ENCODE results near the gene GABPB1.
A peak's percentile ranks its signal among the peaks of the same experiment; 100 is the strongest.

GABPB1 gene

GRCh38 chr15:50344006-50344464 is 11.0 kb downstream of the GABPB1 start:
- DNase-seq (ENCODE audit: low spot score) = no peak

GRCh38 chr15:50341616-50342136 is 13.3 kb downstream of the GABPB1 start:
- DNase-seq (ENCODE audit: low spot score) = no peak

DNA sequence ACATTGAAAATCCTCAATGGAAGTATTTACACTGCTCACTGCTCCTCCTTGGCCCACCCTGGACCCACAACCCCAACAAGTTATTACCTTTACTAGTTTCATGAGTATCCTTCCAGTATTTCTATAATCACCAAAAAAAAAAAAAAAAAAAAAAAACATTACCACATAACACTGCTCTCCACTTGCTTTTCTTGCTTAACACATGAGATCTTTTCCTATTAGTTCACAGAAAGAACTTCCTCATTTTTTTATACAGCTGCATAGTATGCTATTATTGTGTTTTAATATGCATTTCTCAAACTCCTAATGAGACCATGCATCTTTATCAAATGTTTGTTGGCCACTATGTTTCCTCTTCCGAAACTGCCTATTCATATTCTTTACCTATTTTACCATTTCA is 14.6 kb downstream of the GABPB1 start:
- DNase-seq (ENCODE audit: low spot score) = no peak

DNA sequence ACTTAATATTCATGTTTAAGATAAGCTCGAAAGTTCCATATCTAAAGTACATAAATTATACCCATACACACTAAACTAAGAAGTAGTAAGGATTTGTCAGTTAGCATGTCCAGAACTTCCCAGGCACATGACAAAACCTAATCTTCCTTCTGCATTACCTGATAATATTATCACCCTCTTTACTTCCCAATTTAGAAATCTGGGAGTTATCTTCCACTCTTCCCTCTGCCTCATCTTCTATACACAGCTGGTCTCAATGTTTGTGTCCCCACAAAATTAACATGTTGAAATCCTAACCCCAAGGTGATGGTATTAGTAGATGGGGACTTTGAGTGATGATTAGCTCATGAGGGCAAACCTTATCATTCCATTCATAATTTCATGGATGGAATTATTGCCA is 15.3 kb downstream of the GABPB1 start:
- DNase-seq (ENCODE audit: low spot score) = no peak

DNA sequence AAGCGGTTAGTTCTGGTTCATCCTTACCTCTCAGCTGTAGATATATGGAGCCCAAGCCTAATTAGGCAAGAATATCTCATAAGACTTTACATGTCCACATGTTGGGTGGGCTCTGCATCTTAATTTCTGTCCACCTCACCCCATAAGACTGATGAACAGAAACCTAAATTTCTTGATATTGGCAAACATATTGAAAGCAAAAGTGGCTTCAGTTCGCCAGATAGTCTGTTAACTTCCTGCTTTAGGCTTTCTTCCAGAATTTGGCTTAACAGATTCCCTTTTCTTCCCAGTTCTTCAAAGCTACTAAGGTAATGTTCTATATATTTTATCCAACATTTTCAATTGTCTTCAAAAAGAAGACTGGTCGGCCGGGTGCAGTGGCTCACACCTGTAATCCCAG is 19.7 kb downstream of the GABPB1 start:
- no peak for DNase-seq (ENCODE audit: low spot score)

DNA sequence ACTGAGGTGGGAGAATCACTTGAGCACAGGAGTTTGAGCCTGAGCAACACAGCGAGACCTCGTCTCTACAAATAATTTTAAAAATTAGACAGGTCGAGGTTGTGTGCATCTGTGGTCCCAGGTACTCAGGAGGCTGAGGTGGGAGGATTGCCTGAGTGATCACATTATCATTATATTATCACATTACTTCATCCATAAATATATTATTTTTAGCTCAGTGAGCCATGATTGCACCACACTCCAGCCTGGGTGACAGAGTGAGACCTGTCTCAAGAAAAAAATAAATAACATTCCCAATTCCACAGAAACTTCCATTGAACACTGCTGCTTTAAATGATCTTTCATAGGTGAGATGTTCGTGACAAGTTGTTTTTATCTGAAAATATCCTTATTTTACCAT is 21.8 kb downstream of the GABPB1 start:
- no peak for DNase-seq (ENCODE audit: low spot score)

GRCh38 chr15:50330921-50331320 is 24.1 kb downstream of the GABPB1 start:
- no peak for DNase-seq (ENCODE audit: low spot score)

DNA sequence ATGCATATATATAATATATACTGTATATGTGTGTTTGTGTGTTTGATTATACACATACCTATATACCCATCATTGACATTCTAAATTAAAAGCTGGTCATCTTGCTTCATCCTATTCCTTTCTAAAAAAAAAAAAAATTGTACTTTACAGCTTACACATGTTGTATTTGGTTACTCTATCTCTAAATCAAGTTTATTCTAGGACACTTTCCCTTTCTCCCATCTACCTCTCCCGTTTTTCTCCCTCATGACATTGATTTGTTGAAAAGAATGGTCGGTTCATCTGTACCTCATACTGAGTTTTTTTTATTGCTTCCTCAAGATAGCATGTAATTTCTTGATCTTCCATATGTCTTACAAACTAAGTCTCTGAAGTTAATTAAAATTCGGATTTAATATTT is 26.9 kb downstream of the GABPB1 start:
- no peak for DNase-seq (ENCODE audit: low spot score)

DNA sequence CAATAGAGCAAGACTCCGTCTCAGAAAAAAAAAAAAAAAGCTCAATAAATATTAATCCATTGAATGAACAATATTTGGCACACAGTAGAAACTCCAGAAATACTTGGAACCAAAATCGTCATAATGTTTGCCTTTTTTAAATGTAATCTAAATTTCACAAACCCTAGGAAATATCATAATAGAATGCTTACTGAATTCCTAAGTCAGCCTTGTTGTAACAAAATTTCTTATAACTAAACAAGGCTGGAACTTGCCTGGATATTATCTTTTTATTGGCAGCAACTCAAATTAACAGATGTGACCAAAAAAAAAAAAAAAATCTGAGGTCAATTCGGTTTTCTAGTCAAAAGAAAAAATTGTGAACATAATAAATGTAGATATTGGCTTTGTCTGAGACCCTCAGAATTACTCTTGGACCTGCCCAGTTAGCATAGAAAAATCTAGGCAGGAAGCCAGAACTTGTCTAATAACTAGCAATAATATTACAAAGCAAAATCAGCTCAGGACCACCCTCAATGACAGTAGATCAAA is 33.3 kb downstream of the GABPB1 start:
- DNase-seq (ENCODE audit: low spot score) = no peak

DNA sequence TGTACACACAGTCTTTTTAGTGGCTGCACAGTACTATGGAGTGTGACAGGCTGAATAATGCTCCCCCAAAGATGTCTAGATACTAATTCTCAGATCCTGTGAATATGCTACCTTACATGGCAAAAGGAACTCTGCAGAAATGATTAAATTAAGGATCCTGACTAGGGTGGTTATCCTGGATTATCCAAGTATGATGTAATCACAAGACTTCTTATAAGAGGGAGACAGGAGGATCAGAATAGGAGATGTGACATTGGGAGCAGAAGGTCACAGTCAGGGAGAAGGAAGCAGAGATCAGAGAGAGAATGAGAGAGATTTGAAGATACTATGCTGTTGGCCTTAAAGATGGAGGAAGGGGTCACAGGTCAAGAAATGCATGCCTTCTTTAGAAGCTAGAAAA is 34.5 kb downstream of the GABPB1 start:
- no peak for DNase-seq (ENCODE audit: low spot score)

- DNase-seq (ENCODE audit: low spot score) = no peak
Observed at GRCh38 chr15:50318697-50319096, 36.3 kb downstream of the GABPB1 start.

DNA sequence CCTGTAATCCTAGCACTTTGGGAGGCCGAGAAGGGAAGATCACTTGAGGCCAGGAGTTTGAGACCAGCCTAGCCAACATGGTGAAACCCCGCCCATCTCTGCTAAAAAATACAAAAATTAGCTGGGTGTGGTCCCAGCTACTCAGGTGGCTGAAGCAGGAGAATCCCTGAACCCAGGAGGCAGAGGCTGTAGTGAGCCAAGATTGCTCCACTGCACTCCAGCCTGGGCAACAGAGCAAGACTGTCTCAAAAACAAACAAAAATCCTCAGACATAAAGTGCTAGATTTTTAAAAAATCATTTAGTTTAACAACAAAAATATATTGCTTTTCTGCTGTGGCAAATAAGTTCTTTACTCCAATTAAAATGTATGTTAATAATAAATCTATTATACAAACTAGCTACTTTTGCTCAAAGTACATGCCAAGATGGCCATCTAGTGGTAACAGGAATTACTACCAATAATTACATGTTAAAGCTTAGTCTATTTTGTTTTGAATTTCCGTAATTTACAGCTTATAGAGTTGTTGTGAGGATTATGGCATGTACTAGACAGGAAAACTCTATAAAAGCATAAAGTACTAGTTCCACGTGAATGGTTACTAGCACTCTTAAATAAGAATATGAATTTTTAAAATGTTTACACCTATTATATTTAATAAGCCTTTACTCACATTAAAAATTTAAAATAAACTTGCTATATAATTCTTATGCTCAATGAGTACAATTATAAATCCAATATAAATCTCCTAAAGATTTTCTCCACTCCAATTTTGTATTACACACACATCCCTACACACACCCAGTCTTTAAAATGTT is 39.0 kb downstream of the GABPB1 start:
- DNase-seq (ENCODE audit: low spot score) = peak; percentile 62

GRCh38 chr15:50312636-50313035 is 42.4 kb downstream of the GABPB1 start:
- no peak for DNase-seq (ENCODE audit: low spot score)

- no peak for DNase-seq (ENCODE audit: low spot score)
Observed at GRCh38 chr15:50307799-50308198, 47.2 kb downstream of the GABPB1 start.

DNA sequence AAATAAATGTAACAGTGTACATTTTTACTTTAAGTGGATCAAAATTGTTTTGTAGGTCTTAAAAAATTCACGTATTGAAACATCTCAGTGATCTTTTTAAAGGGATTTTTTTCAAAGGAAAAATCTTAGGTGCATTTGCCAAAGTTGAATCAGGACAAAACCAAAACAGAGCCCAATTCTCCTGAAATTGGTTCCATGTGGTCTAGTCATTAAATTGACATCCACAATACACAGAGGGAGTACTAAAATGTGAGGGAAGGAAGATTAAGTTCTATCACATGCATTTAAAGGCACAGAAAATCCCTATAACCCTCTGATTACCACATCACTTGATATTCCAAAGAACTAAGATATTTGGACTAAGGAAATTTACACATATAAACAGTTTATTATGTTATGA is 50.2 kb downstream of the GABPB1 start:
- DNase-seq (ENCODE audit: low spot score) = no peak

DNA sequence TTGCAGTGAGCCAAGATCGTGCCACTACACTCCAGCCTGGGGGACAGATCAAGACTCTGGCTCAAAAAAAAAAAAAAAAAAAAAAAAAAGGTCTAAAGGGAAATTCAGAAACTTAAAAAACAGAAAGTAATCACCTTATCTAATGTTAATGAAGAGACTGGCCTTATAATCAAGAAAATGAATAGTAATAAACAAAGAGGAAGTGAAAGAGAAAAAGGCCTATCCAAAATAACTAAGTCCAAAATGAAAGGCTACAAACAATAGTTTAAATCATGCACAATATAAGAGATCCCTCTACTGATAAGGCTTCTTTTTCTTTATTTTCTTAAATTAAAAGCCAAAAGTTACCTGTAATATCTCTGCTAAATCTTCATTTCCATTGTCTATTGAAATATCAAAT is 52.4 kb downstream of the GABPB1 start:
- DNase-seq (ENCODE audit: low spot score) = no peak

DNA sequence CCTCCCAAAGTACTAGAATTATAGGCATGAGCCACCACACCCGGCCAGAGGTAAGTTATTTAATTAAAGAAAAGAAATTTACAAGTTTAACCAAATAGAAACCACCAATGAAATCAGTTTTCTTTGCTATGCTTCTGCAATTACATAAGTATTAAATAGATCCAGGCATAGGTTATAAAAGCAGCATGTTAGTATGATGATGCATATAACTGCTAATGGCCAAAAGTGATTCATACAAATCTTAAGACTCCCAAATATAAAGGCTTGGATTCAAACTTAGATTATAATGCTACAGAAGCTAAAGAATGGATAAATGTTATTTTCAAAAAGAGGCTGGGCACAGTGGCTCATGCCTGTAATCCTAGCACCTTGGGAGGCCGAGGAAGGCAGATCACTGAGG is 56.7 kb downstream of the GABPB1 start:
- DNase-seq (ENCODE audit: low spot score) = no peak

DNA sequence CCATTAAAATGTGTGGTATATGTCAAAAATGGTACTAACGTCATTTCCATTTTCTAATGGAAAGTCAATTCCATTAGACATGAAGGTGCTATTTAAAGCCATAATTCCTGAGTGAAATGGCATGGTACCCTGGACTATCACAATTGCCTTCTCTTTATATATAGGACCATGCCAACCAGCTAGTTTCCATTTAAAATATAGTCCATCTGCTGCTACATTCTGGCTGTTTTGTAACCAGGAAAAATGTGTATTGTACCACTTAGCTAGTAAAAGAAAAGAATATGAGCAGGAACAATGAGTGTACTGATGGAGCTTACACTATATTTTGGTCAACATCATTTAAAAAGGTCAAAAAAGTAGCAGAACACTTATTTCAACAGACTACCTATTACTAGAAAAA is 59.0 kb downstream of the GABPB1 start:
- DNase-seq (ENCODE audit: low spot score) = no peak

- DNase-seq (ENCODE audit: low spot score) = no peak
Observed at GRCh38 chr15:50289749-50290148, 65.2 kb downstream of the GABPB1 start.

DNA sequence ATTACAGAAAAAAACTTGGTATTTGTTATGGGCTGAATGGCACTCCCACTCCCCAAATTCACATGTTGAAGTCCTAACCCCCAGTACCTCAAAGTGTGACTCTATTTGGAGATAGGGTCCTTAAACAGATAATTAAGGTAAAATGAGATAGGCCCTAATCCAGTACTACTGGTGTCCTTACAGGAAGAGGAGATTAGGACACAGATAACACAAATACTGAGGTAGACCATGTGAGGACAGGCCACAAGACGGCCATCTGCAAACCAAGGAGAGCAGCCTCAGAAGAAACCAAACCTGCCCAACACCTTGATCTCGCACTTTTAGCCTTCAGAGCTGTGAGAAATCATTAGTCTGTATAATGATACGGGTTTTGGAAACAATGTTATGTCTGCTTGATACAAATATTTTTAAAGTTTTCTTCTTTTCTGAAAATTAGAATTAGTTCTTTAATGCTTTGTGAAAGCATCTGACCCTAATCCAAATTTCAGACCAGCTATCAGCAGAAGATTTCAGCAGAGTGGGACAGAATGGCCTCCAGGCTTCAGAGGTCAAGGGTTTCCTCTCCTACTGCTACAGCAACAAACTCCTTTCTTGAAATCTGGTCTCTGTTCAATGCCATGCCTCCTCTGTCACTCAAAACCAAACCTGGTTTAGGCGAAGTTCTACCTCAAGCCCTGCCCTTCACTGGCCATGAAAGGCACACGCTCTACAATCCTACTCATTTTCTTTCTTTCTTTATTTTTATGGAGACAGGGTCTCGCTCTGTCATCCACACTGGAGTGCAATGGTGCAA is 67.5 kb downstream of the GABPB1 start:
- DNase-seq (ENCODE audit: low spot score) = no peak

- no peak for DNase-seq (ENCODE audit: low spot score)
Observed at GRCh38 chr15:50281427-50281826, 73.6 kb downstream of the GABPB1 start.

DNA sequence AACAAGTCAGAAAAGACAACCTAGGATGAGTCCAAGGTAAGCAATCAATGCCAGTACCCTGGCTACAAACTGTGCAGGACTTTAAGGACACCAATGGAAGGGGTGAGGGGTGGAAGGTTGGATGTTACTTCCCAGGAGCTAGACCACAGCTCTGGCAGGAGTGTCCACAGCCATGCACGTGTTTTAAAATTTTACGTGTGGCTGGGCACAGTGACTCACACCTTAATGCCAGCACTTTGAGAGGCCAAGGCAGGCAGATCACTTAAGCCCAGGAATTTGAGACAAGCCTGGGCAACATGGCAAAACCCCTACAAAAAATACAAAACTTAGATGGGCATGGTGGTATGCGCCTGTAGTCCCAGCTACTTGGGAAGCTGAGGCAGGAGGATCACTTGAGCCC is 74.7 kb downstream of the GABPB1 start:
- no peak for DNase-seq (ENCODE audit: low spot score)

DNA sequence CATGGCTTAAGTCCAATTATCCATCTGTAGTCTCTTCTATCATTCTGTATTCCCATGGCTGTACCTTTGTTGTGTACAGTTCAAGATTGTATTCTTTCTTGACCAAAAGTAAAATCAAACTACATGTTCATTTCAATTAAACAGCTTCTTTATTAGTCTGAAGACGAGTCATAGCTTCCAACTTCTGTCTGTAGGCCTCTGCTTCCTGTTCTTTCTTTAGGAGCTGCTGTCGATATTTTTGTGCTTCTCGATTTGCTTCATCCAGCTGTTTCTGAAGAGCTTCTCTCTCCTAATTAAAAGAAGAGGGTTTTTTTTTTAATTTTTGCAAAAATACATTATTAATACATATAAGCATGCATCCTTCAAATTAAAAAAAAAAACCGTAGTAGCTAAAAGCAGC is 76.5 kb downstream of the GABPB1 start:
- DNase-seq (ENCODE audit: low spot score) = no peak
